Suppressor macrophage (primary cell): ENCODE data around the gene FBRSL1.

Experiments used
- DNase-seq, 4 experiments: peaks; one replicate each; pipeline ENCODE4 v3.0.0-alpha.2; 2020 to 2022

Gene FBRSL1

DNA sequence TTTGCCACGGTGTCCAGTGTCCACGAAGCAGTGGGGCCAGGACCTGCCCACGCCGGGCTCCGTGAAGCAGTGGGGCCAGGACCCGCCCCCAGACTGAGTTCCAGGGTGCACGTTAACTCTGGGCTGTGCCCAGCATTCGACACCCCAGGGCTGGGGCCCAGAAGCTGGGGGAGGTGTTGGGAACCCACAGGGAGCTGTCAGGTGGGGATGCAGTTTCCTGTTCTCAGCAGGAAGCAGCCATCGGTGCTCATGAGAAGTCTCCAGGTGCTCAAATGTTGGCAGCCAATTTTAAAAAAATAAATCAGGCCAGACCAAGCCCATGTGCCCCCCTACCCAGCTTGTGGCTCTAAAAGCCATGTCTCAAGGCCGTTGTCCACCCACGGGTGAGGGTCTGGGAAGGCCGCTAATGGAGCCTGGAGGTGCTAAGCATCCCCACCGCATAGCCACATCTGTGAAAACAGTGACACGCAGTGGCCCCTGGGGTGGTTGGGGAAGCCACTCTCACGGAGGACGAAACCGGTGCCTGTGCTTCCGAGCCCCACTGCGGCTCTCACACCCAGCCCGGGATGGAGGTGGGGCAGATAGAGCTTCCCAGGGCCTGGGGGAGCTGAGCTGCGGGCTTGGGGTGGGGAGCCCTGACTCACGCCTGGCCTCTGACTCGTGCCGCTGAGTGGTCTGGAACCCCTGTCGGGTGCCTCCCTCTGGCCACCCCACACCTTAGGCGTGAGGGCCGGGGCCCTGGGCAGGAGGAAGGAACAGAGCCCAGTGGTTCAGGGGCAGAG lies 53.5 kb downstream of the FBRSL1 start:
- no peak for DNase-seq

GRCh38 chr12:132544080-132544397 lies 54.1 kb downstream of the FBRSL1 start:
- no peak for DNase-seq

- DNase-seq: no peak
Measured at GRCh38 chr12:132544498-132544897, 54.5 kb downstream of the FBRSL1 start.

DNA sequence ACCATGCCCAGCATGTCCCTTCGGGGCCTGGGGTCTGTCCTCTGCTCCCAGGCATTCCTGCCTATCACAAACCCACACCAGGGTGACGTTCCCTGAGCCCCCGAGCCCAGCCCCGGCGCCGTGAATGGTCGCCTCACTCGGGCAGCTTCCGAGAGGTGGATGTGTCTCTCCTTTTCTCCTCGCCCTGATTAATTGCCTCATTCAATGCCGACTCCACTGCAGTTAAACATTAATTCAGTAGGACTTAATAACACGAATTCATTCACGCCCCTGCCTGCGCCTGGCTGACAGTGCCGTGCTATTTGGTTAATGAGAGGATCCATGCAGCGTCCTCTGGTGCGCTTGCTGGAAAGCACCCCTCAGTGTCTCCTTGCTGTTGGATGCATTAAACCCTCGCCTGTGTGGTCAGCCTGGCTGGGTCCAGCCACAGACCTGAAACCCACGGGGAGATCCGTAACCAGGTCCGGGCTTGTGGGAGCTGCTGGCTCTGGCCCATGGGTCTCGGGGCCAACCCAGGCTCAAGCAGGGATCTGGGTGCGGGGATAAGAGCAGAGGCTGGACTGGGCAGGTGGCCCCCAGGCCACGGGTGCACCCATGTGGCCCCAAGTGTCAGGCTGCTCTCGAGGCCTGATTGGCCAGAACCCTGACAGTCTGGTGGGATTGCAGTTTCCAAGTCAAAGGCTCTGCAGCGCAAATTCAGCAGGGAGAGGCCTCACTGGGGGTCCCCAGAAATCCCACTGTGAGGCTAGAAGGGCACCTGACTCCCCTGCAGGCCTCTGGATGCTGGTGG lies 55.4 kb downstream of the FBRSL1 start:
- no peak for DNase-seq

DNA sequence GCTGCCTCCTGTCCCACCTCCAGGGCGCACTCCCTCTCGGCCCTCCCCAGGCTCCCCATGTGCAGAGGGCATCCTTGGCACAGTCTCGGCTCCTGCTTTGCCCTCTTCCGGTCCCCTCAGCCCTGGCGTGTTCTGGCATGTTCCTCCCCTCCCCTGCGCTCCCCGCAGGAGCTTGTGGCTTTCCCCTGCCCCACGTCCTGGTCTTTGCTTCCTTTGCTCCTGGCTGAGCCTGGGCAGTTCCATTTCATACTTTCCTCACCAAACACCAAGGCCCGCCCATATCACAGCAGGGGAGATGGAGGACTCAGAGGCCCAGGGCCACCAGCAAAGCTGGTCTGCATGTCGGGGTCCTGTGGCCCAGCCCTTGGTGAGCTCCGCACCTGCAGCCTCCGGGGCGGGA lies 56.0 kb downstream of the FBRSL1 start:
- no peak for DNase-seq

- no peak for DNase-seq
Measured at GRCh38 chr12:132546647-132547046, 56.7 kb downstream of the FBRSL1 start.

DNA sequence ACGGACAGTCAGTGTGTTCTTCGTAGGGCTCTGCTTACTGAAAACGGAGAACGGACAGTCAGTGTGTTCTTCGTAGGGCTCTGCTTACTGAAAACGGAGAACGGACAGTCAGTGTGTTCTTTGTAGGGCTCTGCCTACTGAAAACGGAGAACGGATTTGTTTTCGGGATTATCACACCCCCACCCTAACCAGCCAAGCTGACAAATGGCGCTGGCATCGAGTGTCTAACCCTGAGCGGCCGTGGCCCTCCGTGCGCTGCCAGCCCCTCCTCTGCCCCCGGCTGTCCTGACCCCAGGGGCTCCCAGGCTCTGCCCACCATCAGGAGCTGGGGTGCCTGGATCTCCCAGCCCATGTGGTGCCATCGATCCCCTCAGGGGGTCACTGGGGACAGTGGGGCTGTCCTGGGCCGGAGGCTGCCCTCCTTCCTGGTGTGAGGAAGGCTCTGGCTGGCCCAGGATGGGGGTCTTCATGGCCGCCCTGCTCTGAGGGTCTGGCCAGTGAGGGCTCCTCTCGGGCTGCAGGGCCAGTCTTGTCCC lies 57.3 kb downstream of the FBRSL1 start:
- no peak for DNase-seq

GRCh38 chr12:132548430-132549058 lies 58.6 kb downstream of the FBRSL1 start:
- DNase-seq: no peak

DNA sequence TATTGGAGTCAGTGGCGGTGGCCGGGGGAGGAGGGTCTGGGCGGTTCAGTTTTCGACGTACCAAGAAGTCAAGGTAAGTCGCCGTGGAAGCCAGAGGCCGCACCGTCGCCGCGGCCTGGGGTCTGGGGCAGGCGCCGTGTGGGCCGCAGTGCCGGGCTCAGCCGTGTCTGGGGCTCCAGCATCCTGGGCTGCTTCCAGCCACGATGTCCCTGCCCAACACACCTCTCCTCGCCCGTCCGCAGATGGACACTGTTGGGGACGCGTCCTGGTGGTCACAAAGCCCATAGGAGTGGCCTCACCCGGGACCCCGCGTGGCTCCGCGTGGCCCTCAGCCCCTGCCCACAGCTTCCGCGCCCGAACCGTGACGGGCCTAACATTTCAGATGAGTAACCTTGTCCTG lies 59.1 kb downstream of the FBRSL1 start:
- DNase-seq: no peak

- DNase-seq: no peak
Measured at GRCh38 chr12:132550014-132550802, 60.3 kb downstream of the FBRSL1 start.

DNA sequence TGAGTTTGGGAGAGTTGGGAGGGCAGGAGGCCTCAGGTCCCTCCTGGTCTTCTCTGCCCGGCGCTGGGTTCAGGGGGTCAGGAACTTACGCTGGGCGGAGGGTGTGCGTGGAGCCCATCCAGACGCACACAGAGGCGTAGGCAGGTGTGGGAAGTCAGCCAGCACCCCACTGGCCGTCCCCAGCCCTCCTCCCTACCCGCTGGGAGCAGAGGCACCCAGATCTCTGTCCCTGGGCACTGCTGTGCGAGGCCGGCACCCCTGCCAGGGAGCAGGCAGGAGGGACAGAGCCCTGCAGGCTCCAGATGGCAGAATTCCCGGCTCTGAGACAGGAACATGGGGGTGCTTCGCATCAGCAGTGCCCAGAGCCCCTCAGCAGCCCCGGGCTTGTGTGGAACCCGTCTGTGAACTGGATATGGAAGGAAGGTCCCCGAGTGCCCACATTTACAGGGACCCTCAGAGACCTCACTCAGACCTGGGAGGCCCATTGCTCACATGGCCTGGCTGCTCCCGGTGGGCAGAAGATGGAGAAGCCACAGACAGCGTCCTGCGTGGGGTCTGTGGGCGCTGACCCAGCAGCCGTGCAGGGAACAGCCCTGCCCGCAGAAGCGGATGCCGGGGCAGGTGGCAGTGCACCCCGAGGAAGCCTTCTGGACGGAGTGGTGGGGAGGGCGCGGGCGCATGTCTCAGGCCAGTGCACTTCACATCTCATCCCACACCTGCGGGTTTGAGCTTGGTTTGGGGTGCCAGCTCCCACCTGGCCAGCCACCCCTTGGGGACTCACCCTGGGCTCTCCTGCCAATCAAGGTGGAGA lies 61.1 kb downstream of the FBRSL1 start:
- DNase-seq: no peak

DNA sequence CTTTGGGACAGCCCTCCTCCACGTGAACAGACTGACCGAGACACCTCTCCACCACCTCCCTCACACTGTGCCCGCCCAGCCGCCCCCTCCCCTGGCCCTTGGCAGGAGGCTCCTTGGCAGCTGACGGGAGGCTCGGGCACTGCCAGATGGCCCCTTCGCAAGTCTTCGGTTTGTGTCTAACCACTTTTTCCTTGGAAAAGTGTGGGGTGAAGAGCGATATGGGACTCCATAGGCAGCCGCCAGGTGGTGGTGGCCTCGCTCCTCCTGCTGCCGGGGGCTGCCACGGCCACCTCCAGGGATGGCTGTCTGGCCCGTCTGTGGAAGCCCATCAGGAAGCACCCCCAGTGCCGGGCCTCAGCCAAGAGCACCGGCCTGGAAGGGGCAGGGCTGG lies 61.7 kb downstream of the FBRSL1 start:
- no peak for DNase-seq

- peak in 2 of 4 experiments; percentile 15 to 27 for DNase-seq
Measured at GRCh38 chr12:132554845-132555630, 65.1 kb downstream of the FBRSL1 start.

DNA sequence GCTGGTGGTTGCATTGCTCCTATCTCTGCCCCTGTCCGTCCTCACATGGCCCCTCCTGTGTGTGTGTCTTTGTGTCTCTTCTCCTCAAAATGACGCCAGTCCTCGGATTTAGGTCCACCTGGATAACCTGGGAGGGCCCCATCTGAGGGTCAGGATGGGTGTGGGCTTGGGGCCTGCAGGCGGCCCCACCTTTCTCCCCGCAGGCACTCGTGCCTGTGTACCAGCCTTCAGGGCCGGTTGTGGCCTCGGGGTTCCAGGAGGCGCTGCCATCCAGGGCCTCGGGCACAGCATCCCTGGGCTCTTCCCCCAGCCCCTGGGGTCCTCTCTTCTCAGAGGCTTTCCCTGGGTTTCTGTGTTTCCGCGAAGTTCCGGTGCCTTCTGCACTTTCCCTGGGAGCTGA lies 65.7 kb downstream of the FBRSL1 start:
- no peak for DNase-seq

- DNase-seq: no peak
Measured at GRCh38 chr12:132556216-132556615, 66.3 kb downstream of the FBRSL1 start.

GRCh38 chr12:132556801-132557200 lies 66.8 kb downstream of the FBRSL1 start:
- no peak for DNase-seq

DNA sequence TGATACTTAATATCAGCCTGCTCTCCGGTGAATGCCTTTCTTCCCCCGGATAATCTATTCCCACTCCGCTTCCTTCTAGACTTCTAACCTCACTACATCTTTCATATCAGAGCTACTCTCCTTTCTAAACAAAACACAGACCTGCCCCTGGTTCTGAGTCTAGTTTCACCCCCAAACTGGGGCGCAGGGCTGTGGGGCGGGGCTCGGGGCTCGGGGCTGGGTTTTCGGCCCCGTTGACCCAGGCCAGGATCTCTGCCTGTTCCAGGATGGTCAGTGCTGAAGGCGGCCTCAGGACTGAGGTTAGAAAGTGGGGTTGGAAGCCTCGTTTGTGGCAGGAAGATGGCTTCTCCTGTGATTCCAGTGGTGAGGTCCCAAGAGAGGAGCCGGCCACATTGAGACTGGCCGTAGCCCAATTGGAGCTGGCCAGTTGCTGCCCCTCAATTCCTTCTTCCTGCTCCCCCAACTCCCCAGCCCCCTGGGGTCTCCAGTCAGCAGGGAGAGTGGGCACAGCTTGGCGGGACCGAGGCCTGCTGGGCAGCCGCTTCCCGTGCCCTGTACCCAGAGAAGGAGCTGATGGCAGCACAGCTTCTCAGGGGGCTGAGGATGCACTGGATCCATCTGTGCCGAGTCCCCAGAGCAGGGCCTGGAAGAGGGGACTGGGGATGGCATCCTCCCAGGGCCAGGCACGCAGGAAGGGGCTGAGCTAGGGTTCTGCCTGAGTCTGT lies 67.5 kb downstream of the FBRSL1 start:
- no peak for DNase-seq

- peak in 3 of 4 experiments; percentile 20 to 35 (median 30) for DNase-seq
Measured at GRCh38 chr12:132558042-132558856, 68.3 kb downstream of the FBRSL1 start.
